ENCODE results near the gene MATN4.

MATN4 gene

DNA sequence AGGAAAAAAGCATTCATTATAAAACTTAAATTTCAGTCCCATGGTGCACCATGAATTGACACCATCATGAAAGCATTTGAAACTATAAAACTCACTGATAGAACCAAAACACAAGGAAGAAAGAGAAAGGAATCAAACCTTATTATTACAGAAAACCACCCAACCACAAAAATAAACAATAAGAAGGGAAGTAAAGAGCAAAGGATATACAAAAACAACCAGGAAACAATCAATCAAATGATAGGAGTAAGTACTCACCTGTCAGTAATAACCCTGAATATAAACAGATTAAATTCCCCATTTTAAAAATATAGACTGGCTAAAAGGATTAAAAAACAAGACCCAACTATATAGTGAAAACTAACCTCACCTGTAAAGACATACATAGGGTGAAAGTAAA lies 59.5 kb downstream of the MATN4 start:
- DNase-seq (ENCODE audit: low spot score), result no peak

DNA sequence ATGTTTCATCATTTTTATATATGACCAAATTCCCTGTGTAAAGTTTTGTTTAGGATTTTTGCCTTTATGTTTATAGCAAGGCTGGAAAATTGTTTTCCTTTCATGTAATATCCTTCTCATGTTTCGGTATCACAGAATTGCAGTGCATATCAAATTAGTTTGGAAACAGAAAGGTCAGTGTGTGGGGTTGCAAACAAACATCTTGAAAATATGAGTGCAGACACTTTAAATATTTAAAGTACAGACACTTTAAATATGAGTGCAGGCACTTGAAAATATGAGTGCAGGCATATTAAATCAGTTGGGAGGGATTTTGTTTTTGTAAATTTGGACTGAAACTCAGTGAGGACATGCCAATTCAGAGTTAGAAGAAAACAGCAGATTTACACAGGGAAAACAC lies 60.2 kb downstream of the MATN4 start:
- DNase-seq (ENCODE audit: low spot score), result no peak

DNA sequence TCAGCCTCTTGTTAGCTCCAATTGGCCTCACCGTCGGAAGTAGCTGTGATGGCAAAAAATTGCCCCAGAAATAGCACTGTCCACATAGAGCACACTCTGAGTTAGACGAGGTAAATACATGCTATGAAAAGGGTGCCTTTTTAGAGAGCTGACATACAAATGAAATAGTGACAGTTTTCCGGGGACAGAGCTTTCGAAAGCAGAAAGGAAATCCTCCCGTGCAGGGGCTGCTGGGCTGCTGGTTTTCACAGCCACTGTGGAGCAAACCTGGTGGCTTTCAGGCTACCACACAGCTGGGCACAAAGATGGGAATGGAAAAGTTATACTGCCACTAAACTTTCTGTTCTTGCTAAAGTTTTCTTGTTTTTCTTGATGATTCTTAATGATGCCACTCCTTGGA lies 62.0 kb downstream of the MATN4 start:
- DNase-seq (ENCODE audit: low spot score), result no peak

All from D341Med (cell line).